ENCODE data around the gene OARD1. TPM values are rescaled to one million over a fixed set of nuclear protein-coding genes. Genes with fewer than 3 reads are reported as not detected.

The OARD1 gene
- total and polyA plus RNA-seq, 2 donors (not counting 1 experiment from before 2014, with no cell fraction given) = 9.6 to 52.5 TPM

- intact Hi-C loops (cut with micrococcal nuclease) = no loop called here
- Histone ChIP-seq H3K4me1 (ENCODE audit: control insufficient read depth in 2 of 2, insufficient read depth in 2 of 2, low read length in 2 of 2) (peaks cover 16 to 19% of the 10 kb centered on the region in 2 donors), H3K4me2 (replicated peaks; ENCODE audit: low read depth, low read length, poor library complexity, severe bottlenecking) (no peak overlapping the region), H3K36me3 (replicated peaks in 1 of 2; ENCODE audit: control extremely low read depth in 1 of 2, control insufficient read depth in 1 of 2, extremely low read depth in 1 of 2, insufficient read depth in 2 of 2, low read length in 1 of 2) (peaks cover 0 to 2% of the 10 kb centered on the region in 2 experiments), H2AFZ (ENCODE audit: insufficient read depth, low read depth, low read length, poor library complexity, severe bottlenecking) (no peak overlapping the region), H3K9me3 (ENCODE audit: control extremely low read depth in 1 of 3, control insufficient read depth in 2 of 3, insufficient read depth in 1 of 3, low read length in 2 of 3) (no peaks in the 10 kb centered on the region), H3K27ac (ENCODE audit: low read length in 2 of 2) (no peak overlapping the region), H3K27me3 (replicated peaks in 1 of 4; ENCODE audit: control extremely low read depth in 1 of 4, control insufficient read depth in 3 of 4, insufficient read depth in 4 of 4, low read length in 3 of 4) (no peaks in the 10 kb centered on the region), H3K79me2 (ENCODE audit: control insufficient read depth, insufficient read depth, low read length) (no peaks in the 10 kb centered on the region), H4K20me1 (ENCODE audit: control insufficient read depth, insufficient read depth, low read length, poor library complexity, severe bottlenecking) (no peaks in the 10 kb centered on the region), H3K9ac (ENCODE audit: low read length) (no peak overlapping the region), H3K4me3 (ENCODE audit: control extremely low read depth in 1 of 5, extremely low read depth in 1 of 5, insufficient read depth in 1 of 5, low read depth in 2 of 5, low read length in 4 of 5) (no peak overlapping the region)
- Mint-ChIP-seq H3K27me3 (no peaks in the 10 kb centered on the region), H3K4me1 (peaks cover 19% of the 10 kb centered on the region), H3K9me3 (ENCODE audit: insufficient read depth) (no peaks in the 10 kb centered on the region), H3K27ac (no peak overlapping the region), H3K4me3 (no peak overlapping the region)
- no peak for DNase-seq
- 94% methylated on average over 9 of the region's 9 CpGs for WGBS (ENCODE audit: insufficient coverage)
- TF ChIP-seq EZH2 (IDR thresholded peaks at IDR 0.05; ENCODE audit: borderline replicate concordance, insufficient read depth, low read depth, low read length, poor library complexity, severe bottlenecking) = no peak
- no peak for TF ChIP-seq CTCF (IDR thresholded peaks at IDR 0.05)
- no peak for ATAC-seq (ENCODE audit: low read depth)
- ChIA-PET POLR2A (no interaction called here), CTCF (interaction anchor here (0.7 kb wide), 1 partner anchor 20 kb away, joined by 3 read pairs; no protein-coding TSS in a partner anchor)
Measured at GRCh38 chr6:41047745-41048732, 24.1 kb downstream of the OARD1 start.

DNA sequence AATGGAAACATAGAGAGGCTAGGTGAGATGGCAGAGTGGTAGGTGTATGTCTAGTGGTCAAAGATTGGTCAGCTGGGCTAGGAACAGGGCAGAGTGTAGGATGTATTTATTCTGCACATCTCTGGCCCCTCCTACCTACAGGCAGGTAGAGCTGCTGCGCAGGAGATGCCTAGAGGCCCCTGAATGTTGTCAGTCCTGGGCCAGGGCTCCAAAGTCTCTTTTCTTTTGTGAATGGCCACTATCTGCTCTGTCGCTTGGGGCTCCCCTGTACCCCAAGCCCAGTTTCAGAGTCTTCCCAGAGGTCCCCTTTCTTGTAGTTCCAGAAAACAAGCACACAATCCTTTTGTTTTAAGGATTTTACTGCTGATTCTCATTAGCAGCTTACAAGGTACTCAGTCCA lies 24.9 kb downstream of the OARD1 start:
- Mint-ChIP-seq H3K4me3 (no peak overlapping the region), H3K4me1 (peaks cover 14% of the 10 kb centered on the region), H3K9me3 (ENCODE audit: insufficient read depth) (no peaks in the 10 kb centered on the region), H3K27me3 (no peaks in the 10 kb centered on the region), H3K27ac (no peak overlapping the region)
- no peaks in the 10 kb centered on the region for H3K27me3 ChIP-seq (replicated peaks in 1 of 4; ENCODE audit: control extremely low read depth in 1 of 4, control insufficient read depth in 3 of 4, insufficient read depth in 4 of 4, low read length in 3 of 4)
- peaks cover 11 to 12% of the 10 kb centered on the region in 2 donors for H3K4me1 ChIP-seq (ENCODE audit: control insufficient read depth in 2 of 2, insufficient read depth in 2 of 2, low read length in 2 of 2)
- H3K9me3 ChIP-seq (ENCODE audit: control extremely low read depth in 1 of 3, control insufficient read depth in 2 of 3, insufficient read depth in 1 of 3, low read length in 2 of 3) = no peaks in the 10 kb centered on the region
- H2AFZ ChIP-seq (ENCODE audit: insufficient read depth, low read depth, low read length, poor library complexity, severe bottlenecking) = no peak overlapping the region
- no peaks in the 10 kb centered on the region for H3K79me2 ChIP-seq (ENCODE audit: control insufficient read depth, insufficient read depth, low read length)
- TF ChIP-seq CTCF (IDR thresholded peaks at IDR 0.05) = no peak
- TF ChIP-seq EZH2 (IDR thresholded peaks at IDR 0.05; ENCODE audit: borderline replicate concordance, insufficient read depth, low read depth, low read length, poor library complexity, severe bottlenecking) = no peak
- no peak overlapping the region for H3K4me2 ChIP-seq (replicated peaks; ENCODE audit: low read depth, low read length, poor library complexity, severe bottlenecking)
- no peaks in the 10 kb centered on the region for H4K20me1 ChIP-seq (ENCODE audit: control insufficient read depth, insufficient read depth, low read length, poor library complexity, severe bottlenecking)
- intact Hi-C loops (cut with micrococcal nuclease) = no loop called here
- ATAC-seq (ENCODE audit: low read depth) = no peak
- no peak overlapping the region for H3K9ac ChIP-seq (ENCODE audit: low read length)
- H3K27ac ChIP-seq (ENCODE audit: low read length in 2 of 2) = no peak overlapping the region
- CTCF ChIA-PET = interaction anchor here (1.6 to 1.7 kb wide), 3 partner anchors 10 to 42 kb away, joined by 3 to 9 read pairs (median 8); no protein-coding TSS in a partner anchor
- H3K4me3 ChIP-seq (ENCODE audit: control extremely low read depth in 1 of 5, extremely low read depth in 1 of 5, insufficient read depth in 1 of 5, low read depth in 2 of 5, low read length in 4 of 5) = no peak overlapping the region
- WGBS (ENCODE audit: insufficient coverage) = 100% methylated on average over 2 of the region's 2 CpGs
- DNase-seq = no peak
- peaks cover 0 to 3% of the 10 kb centered on the region in 2 experiments for H3K36me3 ChIP-seq (replicated peaks in 1 of 2; ENCODE audit: control extremely low read depth in 1 of 2, control insufficient read depth in 1 of 2, extremely low read depth in 1 of 2, insufficient read depth in 2 of 2, low read length in 1 of 2)
- POLR2A ChIA-PET = no interaction called here

Data from B cell (primary cell).